GM21717 (cell line): Measurements from ENCODE around the gene ZNF844.
A peak's percentile ranks its signal among the peaks of the same experiment; 100 is the strongest.
"Not testable (repeated sequence)": the region's sequence is repeated elsewhere in the genome, so short reads cannot be mapped to it uniquely, and the experiment has no call there.

ENCODE experiments used
- ATAC-seq: cut with Tn5 transposase; IDR thresholded peaks from one replicate; pipeline ENCODE4 v1.9.1; 2021; ENCODE audit warnings: mild to moderate bottlenecking, moderate library complexity; ENCODE audit not compliant: unreplicated experiment

Gene ZNF844

DNA sequence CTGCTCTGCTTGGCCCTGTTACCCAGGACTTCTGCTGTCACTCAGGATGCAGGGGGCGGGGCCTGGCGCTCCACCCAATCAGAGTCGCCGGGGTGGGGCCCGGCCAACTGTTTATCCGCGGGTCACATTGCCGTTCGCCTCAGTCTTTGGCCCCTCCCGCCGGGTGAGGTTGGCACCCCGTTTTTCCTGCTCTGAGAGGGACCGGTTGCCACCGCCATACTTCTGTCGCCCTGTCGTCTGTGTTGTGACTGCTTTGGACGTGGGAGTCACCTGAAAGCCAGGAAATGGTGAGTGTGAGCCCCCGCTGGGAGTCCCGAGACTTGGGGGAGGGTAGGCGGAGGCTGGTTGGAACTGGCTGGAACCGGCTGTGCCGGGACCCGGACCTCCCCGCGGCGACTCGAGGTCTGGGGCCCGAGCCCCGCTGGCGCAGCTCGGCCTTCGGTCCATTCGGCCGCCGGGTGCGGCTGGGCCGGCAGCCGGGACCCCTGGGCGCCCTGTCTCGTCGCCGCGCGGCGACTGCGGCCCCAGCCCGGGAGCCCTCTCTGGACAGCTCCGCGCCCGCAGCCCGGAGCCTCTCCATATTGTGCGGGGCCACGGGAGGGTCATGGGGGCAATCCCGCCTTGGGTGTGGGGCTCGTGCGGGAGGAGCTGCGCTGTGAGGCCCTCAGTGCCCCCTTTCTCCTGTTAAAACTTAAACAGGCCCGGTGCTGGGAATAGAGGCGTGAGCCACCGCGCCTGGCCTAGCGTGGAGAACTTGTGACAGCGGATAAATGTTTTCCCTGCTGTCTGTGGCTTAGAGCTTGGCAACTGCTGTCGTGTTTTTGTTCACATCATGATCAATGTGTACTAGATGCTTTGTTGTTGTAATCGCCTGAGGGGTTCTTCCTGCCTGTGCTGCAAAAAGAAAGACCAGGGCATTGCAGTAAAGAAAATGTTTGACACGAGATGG, at the start of gene ZNF844:
Gene ZNF844, plus strand, starts transcription at position 142 of the 949 bp plus-strand sequence. Its CDS starts 143 bp downstream, at position 285.
- ATAC-seq: peak; percentile 72

DNA sequence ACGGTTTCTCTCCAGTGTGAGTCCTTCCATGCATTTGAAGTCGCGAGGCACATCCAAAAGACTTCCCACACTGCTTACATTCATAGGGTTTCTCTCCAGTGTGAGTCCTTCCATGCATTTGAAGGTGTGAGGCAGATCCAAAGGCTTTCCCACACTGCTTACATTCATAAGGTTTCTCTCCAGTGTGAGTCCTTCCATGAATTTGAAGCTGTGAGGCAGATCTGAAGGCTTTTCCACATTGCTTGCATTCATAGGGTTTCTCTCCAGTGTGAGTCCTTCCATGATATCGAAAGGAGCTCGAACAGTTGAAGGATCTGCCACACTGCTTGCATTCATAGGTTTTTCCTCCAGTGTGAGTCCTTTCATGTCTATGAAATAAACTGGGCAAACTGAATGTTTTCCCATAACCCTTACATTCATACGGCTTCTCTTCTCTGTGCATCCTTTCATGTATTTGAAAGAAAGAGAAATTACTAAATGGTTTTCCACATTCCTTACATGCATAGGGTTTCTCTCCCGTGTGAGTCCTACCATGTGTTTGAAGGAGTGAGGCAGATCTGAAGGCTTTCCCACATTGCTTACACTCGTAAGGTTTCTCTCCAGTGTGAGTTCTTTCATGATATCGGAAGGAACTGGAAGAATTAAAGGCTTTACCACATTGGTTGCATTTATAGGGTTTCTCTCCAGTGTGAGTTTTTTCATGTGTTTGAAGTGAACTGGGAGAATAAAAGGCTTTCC, 49.3 kb upstream of the ZNF844 start:
- ATAC-seq: no peak

DNA sequence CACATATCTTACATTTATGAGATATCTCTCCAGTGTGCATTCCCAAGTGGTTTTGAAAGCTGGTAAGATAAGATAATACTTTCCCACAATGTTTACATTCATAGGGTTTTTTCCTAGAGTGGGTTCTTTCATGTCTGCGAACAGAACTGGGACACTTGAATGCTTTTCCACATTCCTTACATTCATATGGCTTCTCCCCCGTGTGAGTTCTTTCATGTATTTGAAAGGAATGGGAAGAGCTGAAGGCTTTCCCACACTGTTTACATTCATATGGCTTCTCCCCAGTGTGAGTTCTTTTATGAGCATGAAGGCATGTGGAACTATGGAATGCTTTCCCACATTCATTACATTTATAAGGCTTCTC, 48.8 kb upstream of the ZNF844 start:
- no peak for ATAC-seq

GRCh38 chr19:12034198-12034597, 30.3 kb upstream of the ZNF844 start:
- no peak for ATAC-seq

GRCh38 chr19:12034620-12035019, 29.9 kb upstream of the ZNF844 start:
- ATAC-seq: no peak

GRCh38 chr19:12035220-12036172, 29.0 kb upstream of the ZNF844 start, which contains the start of gene ZNF433:
TSS of gene ZNF433 (minus strand) at chr19:12035679. CDS start at chr19:12035539, 140 bp downstream.
- ATAC-seq: peak; percentile 75

DNA sequence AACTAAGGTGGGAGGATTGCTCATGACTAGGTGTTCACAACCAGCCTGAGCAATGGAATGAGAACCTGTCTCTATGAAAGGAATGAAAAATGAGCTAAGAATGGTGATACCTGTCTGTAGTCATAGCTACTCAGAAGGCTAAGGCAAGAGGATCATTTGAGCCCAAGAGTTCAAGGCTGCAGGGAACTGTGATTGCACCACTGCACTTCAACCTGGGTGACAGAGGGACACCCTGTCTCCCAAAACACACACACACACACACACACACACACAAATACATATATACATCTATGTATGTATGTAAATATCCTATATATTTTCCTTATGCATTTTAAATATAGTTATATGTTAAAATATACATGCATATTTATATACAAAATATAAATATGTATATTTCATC, 21.6 kb upstream of the ZNF844 start:
- ATAC-seq: no peak

DNA sequence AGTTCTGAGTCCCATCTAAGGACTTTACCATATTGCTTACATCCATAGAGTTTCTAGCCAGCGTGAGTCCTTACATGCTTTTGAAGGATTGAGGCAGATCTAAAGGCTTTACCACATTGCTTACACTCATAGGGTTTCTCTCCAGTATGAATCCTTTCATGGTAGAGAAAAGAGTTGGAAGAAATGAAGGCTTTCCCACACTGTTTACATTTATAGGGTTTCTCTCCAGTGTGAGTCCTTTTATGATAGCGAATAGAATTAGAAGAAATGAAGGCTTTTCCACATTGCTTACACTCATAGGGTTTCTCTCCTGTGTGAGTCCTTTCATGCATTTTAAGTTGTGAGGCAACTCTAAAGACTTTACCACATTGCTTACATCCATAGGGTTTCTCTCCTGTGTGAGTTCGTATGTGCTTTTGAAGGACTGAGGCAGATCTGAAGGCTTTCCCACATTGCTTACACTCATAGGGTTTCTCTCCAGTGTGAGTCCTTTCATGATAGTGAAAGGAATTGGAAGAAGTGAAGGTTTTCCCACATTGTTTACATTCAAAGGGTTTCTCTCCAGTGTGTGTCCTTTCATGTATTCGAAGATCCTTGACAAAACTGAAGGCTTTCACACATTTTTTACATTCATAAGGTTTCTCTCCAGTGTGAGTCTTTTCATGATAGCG, 20.6 kb upstream of the ZNF844 start:
- no peak for ATAC-seq

DNA sequence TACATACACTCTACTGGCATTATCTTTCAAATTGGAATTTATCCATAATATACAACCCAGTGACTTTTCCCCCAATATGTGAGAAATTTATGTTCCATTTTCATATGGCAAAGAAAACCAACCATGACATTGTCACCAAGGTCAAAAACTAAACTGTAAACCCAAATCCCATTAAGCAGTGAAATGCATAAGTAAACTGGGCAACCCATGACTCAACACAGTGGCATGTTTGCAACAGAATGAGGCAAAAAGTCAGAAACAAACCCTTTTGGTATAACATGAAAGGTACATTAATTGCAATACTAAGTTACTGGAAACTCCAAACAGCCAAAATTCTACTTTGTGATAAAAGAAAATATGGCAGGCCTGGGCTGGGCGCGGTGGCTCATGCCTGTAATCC, 16.7 kb upstream of the ZNF844 start:
- no peak for ATAC-seq

DNA sequence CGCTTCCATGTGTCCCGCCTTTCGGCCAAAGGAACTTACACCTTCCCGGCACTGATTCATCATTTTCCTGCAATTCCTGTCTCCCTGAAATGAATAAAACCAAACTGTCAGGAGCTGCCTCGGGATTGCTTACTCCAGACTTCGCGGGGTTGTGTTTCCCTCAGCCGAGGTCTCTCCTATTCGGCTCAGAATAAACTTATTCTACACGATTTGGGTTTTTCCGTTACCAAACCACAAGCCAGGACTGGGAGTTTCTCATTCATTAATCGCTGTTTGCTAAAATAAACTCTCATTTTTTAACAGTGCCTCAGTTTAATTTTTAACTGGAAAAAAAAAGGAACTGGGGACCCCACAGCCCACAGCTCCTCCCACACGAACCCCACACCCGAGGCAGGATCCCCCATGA, 12.4 kb upstream of the ZNF844 start:
- no peak for ATAC-seq

DNA sequence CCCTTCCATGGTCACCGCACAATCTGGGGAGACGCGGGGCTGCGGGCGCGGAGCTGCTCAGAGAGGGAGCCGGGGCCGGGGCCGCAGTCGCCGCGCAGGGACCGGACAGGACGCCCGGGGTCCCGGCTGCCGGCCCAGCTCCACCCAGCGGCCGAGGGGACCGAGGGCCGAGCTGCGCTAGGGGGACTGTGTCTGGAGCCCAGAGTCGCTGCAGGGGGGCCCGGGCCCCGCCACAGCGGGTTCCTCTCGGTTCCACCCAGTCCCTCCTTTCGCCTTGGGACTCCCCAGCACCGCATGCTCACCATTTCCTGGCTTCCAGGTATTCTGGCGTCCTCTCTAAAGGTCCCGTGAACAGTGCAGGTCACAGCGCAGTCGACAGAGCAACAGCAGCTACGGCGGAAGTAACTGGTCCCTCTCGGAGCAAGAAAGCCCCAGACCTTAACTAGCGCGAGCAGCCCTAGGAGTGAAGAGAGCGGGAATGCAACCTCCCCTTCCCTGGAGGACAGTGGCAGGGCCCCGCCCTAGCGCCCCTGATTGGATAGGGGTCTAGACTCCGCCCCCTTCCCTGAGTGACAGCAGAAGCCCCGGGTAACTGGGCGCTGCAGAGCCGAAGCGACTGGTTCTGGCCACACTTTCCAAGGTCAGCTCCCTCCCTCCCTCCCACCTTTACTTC, 11.9 kb upstream of the ZNF844 start, which contains the start of gene ZNF878:
Gene ZNF878, minus strand, starts transcription at position 465 of the 673 bp plus-strand sequence. Its CDS starts 160 bp downstream, at position 305.
- peak; percentile 84 for ATAC-seq

- no peak for ATAC-seq
Observed at GRCh38 chr19:12055784-12056183, 8.7 kb upstream of the ZNF844 start.

DNA sequence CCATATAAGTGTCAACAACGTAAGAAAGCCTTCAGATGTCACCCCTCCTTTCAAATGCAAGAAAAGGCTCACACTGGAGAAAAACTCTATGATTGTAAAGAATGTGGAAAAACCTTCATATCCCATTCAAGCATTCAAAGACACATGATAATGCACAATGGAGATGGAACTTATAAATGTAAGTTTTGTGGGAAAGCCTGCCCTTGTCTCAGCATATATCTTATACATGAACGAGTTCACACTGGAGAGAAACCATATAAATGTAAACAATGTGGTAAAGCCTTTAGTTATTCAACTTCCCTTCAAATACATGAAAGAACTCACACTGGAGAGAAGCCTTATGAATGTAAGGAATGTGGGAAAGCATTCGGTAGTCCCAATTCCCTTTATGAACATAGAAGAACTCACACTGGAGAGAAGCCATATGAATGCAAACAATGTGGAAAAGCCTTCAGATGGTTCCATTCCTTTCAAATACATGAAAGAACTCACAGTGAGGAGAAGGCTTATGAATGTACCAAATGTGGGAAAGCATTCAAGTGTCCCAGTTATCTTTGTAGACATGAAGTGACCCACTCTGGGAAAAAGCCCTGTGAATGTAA, 11.1 kb downstream of the ZNF844 start:
- ATAC-seq: no peak

DNA sequence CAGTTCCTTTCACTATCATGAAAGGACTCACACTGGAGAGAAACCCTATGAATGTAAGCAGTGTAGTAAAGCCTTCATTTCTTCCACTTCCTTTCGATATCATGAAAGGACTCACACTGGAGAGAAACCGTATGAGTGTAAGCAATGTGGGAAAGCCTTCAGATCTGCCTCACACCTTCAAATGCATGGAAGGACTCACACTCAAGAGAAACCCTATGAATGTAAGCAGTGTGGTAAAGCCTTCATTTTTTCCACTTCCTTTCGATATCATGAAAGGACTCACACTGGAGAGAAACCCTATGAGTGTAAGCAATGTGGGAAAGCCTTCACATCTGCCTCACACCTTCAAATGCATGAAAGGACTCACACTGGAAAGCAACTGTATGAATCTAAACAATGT, 11.8 kb downstream of the ZNF844 start:
- not testable (repeated sequence) for ATAC-seq

DNA sequence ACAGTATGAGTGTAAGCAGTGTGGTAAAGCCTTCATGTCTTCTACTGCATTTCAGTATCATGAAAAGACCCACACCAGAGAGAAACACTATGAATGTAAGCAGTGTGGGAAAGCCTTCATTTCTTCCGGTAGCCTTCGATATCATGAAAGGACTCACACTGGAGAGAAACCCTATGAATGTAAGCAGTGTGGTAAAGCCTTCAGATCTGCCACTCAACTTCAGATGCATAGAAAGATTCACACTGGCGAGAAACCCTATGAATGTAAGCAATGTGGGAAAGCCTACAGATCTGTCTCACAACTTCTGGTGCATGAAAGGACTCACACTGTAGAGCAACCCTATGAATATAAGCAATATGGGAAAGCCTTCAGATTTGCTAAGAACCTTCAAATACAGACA, 12.8 kb downstream of the ZNF844 start:
- ATAC-seq: no peak

DNA sequence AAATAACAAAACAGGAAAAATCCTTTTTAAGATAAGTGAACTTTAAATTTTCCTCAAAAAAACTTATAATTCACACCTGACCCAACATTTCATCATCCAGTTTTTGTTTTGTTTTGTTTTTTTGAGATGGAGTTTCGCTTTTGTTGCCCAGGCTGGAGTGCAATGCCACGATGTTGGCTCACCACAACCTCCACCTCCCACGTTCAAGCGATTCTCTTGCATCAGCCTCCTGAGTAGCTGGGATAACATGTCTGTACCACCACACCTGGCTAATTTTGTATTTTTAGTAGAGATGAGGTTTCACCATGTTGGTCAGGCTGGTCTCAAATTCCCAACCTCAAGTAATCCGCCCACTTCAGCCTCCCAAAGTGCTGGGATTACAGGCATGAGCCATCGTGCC, 18.8 kb downstream of the ZNF844 start:
- ATAC-seq: not testable (repeated sequence)

- no peak for ATAC-seq
Observed at GRCh38 chr19:12085074-12085818, 20.7 kb downstream of the ZNF844 start.

GRCh38 chr19:12090807-12091206, 26.3 kb downstream of the ZNF844 start:
- no peak for ATAC-seq
